ENCODE data around the gene TP53TG3C.
"Not testable (repeated sequence)": the region's sequence is repeated elsewhere in the genome, so short reads cannot be mapped to it uniquely, and the experiment has no call there.

Gene TP53TG3C

GRCh38 chr16:33193926-33194325 is at the start of gene TP53TG3C:
TP53TG3C (plus strand) TSS chr16:33194226; CDS start chr16:33194294, 68 bp downstream.
- not testable (repeated sequence) for H3K27me3 Mint-ChIP-seq (ENCODE audit: low read depth); H3K27ac Mint-ChIP-seq; DNase-seq (ENCODE audit: low spot score); H3K4me3 Mint-ChIP-seq; H3K9me3 Mint-ChIP-seq; H3K36me3 Mint-ChIP-seq (ENCODE audit: low read depth); H3K4me1 Mint-ChIP-seq (ENCODE audit: low read depth)
